Mucosa of gallbladder (tissue), 1 donor: ENCODE measurements around the gene BBLN. TPM values are rescaled to one million over a fixed set of nuclear protein-coding genes. Genes with fewer than 3 reads are reported as not detected.
"Not testable (repeated sequence)": the region's sequence is repeated elsewhere in the genome, so short reads cannot be mapped to it uniquely, and the experiment has no call there.

Experiments
- DNase-seq: peaks from one replicate; pipeline ENCODE4 v3.0.0-alpha.2; 2020; ENCODE audit warnings: low spot score
- total RNA-seq: library from RNA; stranded (reverse); gene quantifications from one replicate; pipeline ENCODE4 v1.2.1, GENCODE V29; 2021
- donor health status: DM: no; HTN: no; CAD: no.

BBLN gene
- total RNA-seq, 1 donor from 2014 or later, result 75.4 TPM

DNA sequence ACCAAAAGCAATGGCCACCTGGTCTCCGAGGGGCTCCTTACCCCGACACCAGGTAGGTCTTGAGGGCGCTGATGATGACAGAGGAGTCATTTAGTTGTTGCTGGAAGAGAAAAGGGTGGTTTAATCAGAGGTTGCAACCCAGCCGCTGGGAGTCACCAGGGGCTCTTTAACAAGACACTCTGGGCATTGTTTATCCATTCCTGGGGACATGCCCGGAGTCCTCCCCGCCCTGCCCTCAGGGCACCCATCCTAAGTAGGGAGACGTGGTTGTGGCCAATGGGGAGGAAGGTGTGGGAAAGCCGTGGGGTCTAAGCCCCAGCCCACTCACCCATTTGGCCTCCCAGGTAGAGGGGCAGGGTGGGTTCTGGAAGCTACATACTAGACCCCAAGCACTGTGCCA is 35.6 kb upstream of the BBLN start:
- DNase-seq, result no peak

- no peak for DNase-seq
Measured at GRCh38 chr9:128124873-128125579, 35.0 kb upstream of the BBLN start.

- DNase-seq, result no peak
Measured at GRCh38 chr9:128125580-128126354, 34.3 kb upstream of the BBLN start.

DNA sequence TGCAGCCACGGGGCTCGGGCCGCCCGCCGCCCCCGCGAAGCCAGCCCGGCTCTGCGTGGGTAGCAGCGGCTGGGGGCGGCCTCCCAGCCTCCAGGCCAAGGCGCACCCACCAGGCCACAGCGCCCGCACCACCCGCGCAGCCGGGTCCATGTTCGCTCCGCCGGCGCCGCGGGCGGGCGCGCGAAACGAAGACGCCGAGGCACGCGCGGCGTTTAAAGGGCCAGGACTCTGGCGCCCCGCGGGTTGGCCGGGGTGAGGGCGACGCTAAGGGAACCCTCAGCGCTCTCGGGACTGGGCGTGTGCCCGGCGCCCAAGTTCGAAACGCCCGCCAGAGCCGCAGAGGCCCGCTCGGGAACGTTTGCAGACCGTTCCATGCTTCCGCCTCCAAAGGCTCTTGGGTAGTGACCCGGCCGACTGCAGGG is 32.5 kb upstream of the BBLN start, which contains the start of gene PTGES2:
PTGES2 (minus strand) TSS at position 162 of the 422 bp plus-strand sequence; CDS start at position 150, 12 bp downstream.
- peak; percentile 88 for DNase-seq

DNA sequence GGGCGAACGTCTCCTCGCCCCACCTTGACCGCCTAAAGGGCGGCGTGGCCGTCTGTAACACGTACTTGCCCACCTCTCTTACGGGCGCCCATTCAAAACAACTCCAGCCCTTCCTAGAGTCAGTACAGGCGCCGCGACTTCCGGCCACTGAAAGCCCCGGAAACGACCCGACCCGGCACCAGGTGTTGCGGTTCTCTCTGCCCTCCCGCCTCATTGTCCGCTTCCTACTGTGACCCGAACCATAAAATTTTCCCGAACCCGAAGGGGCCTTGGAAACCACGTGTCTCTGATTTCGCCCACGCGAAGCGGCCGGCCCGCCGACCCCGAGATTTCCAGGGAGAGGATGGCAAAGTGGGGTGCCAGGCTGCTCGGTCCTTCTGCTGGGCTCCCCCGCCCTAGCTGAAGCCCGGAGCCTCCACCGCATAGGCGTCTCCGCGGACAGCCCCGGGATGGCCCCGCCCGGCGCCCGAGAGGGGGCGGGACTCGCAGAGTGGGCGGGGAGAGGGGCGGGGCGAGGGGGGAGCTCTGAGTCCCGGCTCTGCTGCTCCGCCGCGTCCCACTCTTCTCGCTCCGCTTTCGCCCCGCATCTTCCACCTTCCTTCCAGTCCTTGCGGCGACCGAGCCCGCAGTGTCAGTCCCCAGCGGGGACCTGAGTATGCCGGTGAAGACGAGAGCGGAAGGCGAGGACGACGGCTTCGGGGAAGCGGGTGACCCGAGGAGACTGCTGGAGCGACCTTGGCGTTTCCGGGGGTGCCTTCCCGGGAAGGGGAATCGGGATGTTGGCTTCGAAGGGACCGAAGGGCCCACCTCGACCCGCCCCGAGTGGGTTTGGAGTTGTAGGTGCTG is 31.9 kb upstream of the BBLN start:
- DNase-seq, result peak; percentile 87

- DNase-seq, result no peak
Measured at GRCh38 chr9:128128836-128129590, 31.1 kb upstream of the BBLN start.

- peak; percentile 68 for DNase-seq
Measured at GRCh38 chr9:128129976-128130590, 30.0 kb upstream of the BBLN start.

DNA sequence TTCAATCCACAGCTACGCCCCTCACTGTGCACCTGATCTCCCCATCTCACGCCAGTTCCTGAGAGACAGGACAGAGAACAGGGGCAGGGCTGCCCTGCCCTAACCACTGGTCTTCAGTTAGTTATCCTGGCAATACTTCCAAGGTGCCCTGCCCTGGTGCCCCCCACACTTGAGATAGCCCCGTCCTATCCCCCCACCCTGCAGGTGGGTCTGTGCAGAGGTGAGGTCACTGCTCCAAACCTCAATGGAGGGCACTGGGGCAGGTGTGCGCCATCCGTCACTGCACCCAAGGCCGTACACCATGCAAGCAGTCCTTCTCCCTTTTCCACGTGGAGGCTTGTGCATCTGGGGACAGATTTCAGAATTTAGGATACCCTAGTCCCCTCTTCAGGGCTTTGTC is 29.4 kb upstream of the BBLN start:
- not testable (repeated sequence) for DNase-seq

- not testable (repeated sequence) for DNase-seq
Measured at GRCh38 chr9:128131346-128131745, 28.7 kb upstream of the BBLN start.

GRCh38 chr9:128132139-128132538 is 27.9 kb upstream of the BBLN start:
- DNase-seq, result not testable (repeated sequence)

DNA sequence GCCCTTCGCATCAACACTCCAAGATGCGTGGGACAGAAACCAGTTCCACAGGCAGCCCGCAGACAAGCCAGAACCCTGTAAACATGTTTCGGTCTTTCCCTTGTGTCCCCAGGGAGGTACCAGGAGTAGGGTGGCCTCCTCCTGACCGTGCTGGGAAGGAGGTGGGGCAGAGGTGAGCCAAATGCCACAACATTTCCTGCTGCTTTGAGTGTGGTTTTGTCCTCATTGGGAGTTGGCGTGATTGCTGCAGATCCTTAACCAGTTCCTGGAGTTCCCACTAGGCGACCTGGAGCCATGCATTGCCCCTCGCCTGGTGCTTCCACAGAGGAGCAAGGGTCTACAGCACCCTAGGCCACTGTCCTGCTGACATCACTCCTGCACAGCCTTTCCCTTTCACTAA is 24.5 kb upstream of the BBLN start:
- DNase-seq, result not testable (repeated sequence)

GRCh38 chr9:128136816-128137793 is 23.0 kb upstream of the BBLN start:
- DNase-seq, result no peak

GRCh38 chr9:128138001-128138400 is 22.1 kb upstream of the BBLN start:
- DNase-seq, result no peak

DNA sequence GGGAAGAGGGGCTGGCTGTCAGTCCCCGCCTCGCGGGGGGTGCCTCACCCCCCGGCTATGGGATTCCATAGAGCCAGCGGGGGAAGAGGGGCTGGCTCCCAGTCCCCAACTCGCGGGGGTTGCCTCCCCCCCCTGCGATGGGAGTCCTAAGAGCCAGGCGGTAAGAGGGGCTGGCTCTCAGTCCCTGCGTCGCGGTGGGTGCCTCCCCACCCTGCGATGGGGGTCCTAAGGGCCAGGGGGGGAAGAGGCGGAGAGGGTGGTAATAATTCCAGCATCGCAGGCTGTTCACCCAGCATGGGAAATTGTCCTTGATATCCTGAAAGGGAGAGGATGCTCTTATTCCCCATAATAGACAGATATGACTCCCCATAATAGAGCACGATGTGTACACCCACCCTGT is 20.4 kb upstream of the BBLN start:
- no peak for DNase-seq

GRCh38 chr9:128141604-128142003 is 18.5 kb upstream of the BBLN start:
- no peak for DNase-seq

GRCh38 chr9:128142061-128142460 is 18.0 kb upstream of the BBLN start:
- DNase-seq, result no peak

GRCh38 chr9:128142596-128142995 is 17.5 kb upstream of the BBLN start:
- DNase-seq, result no peak

DNA sequence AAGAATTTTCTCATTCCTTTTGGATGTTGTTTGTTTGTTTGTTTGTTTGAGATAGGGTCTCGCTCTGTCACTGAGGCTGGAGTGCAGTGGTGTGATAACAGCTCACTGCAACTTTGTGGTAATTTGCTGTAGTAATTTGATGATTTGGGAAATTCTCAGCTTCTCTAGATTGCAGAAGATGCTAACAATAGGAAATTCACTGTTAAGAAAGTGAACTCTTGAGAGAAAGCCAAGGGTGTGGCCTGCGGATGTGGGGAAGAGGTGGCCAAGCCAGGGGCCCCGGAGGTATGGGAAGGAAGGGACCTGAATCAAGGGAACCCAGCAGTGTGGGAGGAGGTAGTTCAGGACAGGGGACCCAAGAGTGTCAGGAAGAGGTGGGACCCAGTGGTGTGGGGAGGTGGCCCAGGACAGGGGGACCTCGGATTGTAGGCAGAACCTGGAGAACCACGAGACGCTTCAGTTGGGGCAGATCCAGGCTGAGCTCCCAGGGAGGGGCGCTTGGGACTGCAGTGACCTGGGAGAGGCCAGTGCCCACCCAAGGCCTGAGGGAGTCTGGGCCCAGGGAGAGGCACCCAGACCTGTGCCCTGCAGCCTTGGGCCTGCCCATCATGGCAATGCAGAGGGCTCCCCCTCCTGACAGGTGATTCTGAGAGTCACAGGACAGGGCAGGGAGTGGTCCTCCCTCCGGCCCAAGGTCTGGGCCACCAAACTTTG is 16.4 kb upstream of the BBLN start:
- DNase-seq, result no peak
